ENCODE results near the gene DGKG. TPM values are rescaled to one million over a fixed set of nuclear protein-coding genes. Genes with fewer than 3 reads are reported as not detected.

Gene DGKG
- total and polyA plus RNA-seq, 2 donors (not counting 1 experiment from before 2014, with no cell fraction given), result 0.67 to 10.9 TPM

DNA sequence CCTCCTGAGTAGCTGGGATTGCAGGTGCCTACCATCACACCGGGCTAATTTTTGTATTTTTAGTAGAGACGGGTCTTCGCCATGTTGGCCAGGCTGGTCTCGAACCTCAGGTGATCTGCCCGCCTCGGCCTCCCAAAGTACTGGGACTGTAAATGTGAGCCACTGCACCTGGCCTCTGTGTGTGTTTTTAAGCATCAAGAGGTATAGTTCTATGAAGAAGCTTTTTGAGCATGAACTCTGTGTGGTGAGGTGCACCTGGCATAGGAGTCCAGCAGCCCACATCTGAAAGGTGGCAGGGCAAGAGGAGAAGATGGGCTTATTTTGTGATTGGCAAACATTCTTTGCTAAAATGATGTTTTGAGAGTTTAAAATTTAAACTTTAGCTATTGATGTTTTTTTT, 118.0 kb downstream of the DGKG start:
- no peak overlapping the region for H3K4me3 ChIP-seq (ENCODE audit: control extremely low read depth in 1 of 5, extremely low read depth in 1 of 5, insufficient read depth in 1 of 5, low read depth in 2 of 5, low read length in 4 of 5)
- H3K4me2 ChIP-seq (replicated peaks; ENCODE audit: low read depth, low read length, poor library complexity, severe bottlenecking), result no peak overlapping the region
- no peaks in the 10 kb centered on the region for H4K20me1 ChIP-seq (ENCODE audit: control insufficient read depth, insufficient read depth, low read length, poor library complexity, severe bottlenecking)
- H3K27me3 Mint-ChIP-seq, result no peaks in the 10 kb centered on the region
- H3K27ac Mint-ChIP-seq, result no peak overlapping the region
- H3K9me3 Mint-ChIP-seq (ENCODE audit: insufficient read depth), result no peaks in the 10 kb centered on the region
- peaks cover 18% of the 10 kb centered on the region for H3K4me1 Mint-ChIP-seq
- H3K4me1 ChIP-seq (ENCODE audit: control insufficient read depth in 2 of 2, insufficient read depth in 2 of 2, low read length in 2 of 2), result peaks cover 0 to 22% of the 10 kb centered on the region in 2 donors
- 100% methylated on average over 6 of the region's 6 CpGs for whole genome bisulfite sequencing (ENCODE audit: insufficient coverage)
- TF ChIP-seq, protein P1, sequence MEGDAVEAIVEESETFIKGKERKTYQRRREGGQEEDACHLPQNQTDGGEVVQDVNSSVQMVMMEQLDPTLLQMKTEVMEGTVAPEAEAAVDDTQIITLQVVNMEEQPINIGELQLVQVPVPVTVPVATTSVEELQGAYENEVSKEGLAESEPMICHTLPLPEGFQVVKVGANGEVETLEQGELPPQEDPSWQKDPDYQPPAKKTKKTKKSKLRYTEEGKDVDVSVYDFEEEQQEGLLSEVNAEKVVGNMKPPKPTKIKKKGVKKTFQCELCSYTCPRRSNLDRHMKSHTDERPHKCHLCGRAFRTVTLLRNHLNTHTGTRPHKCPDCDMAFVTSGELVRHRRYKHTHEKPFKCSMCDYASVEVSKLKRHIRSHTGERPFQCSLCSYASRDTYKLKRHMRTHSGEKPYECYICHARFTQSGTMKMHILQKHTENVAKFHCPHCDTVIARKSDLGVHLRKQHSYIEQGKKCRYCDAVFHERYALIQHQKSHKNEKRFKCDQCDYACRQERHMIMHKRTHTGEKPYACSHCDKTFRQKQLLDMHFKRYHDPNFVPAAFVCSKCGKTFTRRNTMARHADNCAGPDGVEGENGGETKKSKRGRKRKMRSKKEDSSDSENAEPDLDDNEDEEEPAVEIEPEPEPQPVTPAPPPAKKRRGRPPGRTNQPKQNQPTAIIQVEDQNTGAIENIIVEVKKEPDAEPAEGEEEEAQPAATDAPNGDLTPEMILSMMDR (IDR thresholded peaks at IDR 0.05), result no peak
- TF ChIP-seq EZH2 (IDR thresholded peaks at IDR 0.05; ENCODE audit: borderline replicate concordance, insufficient read depth, low read depth, low read length, poor library complexity, severe bottlenecking), result no peak
- ChIA-PET POLR2A (interaction anchor here (0.6 to 0.7 kb wide), 4 partner anchors 10 to 295 kb away, joined by 3 to 5 read pairs (median 4); no protein-coding TSS in a partner anchor), CTCF (interaction anchor here (1.2 to 8.6 kb wide), 5 partner anchors 9 to 373 kb away, joined by 3 to 74 read pairs (median 10); no protein-coding TSS in a partner anchor)
- no peaks in the 10 kb centered on the region for H3K36me3 ChIP-seq (replicated peaks in 1 of 2; ENCODE audit: control extremely low read depth in 1 of 2, control insufficient read depth in 1 of 2, extremely low read depth in 1 of 2, insufficient read depth in 2 of 2, low read length in 1 of 2)
- no peak overlapping the region for H3K4me3 Mint-ChIP-seq
- no peak for DNase-seq
- intact Hi-C loops (cut with micrococcal nuclease), result no loop called here
- no peak overlapping the region for H3K27ac ChIP-seq (ENCODE audit: low read length in 2 of 2)
- peaks cover 0 to 3% (median 0%) of the 10 kb centered on the region in 4 experiments for H3K27me3 ChIP-seq (replicated peaks in 1 of 4; ENCODE audit: control extremely low read depth in 1 of 4, control insufficient read depth in 3 of 4, insufficient read depth in 4 of 4, low read length in 3 of 4)
- no peaks in the 10 kb centered on the region for H3K9me3 ChIP-seq (ENCODE audit: control extremely low read depth in 1 of 3, control insufficient read depth in 2 of 3, insufficient read depth in 1 of 3, low read length in 2 of 3)
- H3K79me2 ChIP-seq (ENCODE audit: control insufficient read depth, insufficient read depth, low read length), result no peaks in the 10 kb centered on the region
- no peak for ATAC-seq (ENCODE audit: low read depth)
- no peak overlapping the region for H3K9ac ChIP-seq (ENCODE audit: low read length)
- no peak overlapping the region for H2AFZ ChIP-seq (ENCODE audit: insufficient read depth, low read depth, low read length, poor library complexity, severe bottlenecking)

DNA sequence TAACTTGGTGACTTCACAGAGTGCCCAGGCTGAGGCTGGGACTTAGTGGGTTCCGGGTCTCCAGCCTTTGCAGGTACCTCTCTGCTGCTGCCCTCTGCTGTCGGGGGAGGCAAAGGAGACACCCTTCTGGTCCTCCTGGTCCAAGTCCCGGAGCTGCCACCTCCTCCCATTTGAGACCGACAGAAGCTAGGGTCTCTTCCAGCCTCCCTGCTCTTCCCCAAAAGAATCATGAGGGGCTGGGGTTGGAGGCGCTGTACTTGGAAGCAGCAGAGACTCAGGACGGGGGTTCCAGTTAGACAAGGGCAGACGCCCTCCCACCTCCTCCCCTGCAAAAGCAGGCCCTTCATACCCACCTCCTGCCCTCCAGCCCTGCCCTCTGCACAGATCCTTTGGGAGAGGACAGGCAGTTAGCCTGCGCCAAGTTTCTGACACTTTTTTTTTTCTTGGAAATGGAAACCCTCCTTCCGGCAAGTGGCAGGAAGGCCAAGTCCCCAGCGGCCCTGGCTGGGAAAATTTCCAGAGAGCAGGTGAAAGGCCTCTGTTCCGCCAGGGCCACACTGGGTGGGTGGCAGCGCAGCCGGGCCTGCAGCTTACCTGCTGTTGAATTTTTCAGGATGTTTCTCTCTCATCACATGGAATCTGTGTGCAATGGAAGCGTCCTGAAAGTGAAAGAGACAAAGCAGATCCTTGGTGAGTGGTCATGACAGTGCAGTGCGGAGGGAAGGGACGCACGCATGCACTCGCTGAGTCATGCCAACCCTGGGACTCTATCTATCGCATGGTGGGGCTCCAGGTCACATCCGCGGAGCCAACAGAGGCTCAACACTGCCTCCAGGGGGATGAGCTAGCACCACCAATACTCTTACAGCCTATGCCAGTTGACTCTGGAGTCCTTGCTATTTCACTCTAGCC, 119.9 kb downstream of the DGKG start:
- 32% methylated on average over 17 of the region's 21 CpGs for WGBS (ENCODE audit: insufficient coverage)
- peaks cover 11% of the 10 kb centered on the region for H3K4me1 Mint-ChIP-seq
- H3K9ac ChIP-seq (ENCODE audit: low read length), result no peak overlapping the region
- H3K36me3 ChIP-seq (replicated peaks in 1 of 2; ENCODE audit: control extremely low read depth in 1 of 2, control insufficient read depth in 1 of 2, extremely low read depth in 1 of 2, insufficient read depth in 2 of 2, low read length in 1 of 2), result no peaks in the 10 kb centered on the region
- H3K4me1 ChIP-seq (ENCODE audit: control insufficient read depth in 2 of 2, insufficient read depth in 2 of 2, low read length in 2 of 2), result peaks cover 0 to 14% of the 10 kb centered on the region in 2 donors
- ChIA-PET POLR2A (no interaction called here), CTCF (interaction anchor here (0.6 to 8.6 kb wide), 17 partner anchors 9 to 374 kb away, joined by 3 to 74 read pairs (median 4); no protein-coding TSS in a partner anchor)
- H3K27me3 Mint-ChIP-seq, result no peaks in the 10 kb centered on the region
- H2AFZ ChIP-seq (ENCODE audit: insufficient read depth, low read depth, low read length, poor library complexity, severe bottlenecking), result peak overlapping the region; percentile 30
- peak overlapping the region; percentile 31 for H3K4me2 ChIP-seq (replicated peaks; ENCODE audit: low read depth, low read length, poor library complexity, severe bottlenecking)
- H3K79me2 ChIP-seq (ENCODE audit: control insufficient read depth, insufficient read depth, low read length), result no peaks in the 10 kb centered on the region
- no peaks in the 10 kb centered on the region for H3K27me3 ChIP-seq (replicated peaks in 1 of 4; ENCODE audit: control extremely low read depth in 1 of 4, control insufficient read depth in 3 of 4, insufficient read depth in 4 of 4, low read length in 3 of 4)
- no peaks in the 10 kb centered on the region for H4K20me1 ChIP-seq (ENCODE audit: control insufficient read depth, insufficient read depth, low read length, poor library complexity, severe bottlenecking)
- no peaks in the 10 kb centered on the region for H3K9me3 Mint-ChIP-seq (ENCODE audit: insufficient read depth)
- H3K9me3 ChIP-seq (ENCODE audit: control extremely low read depth in 1 of 3, control insufficient read depth in 2 of 3, insufficient read depth in 1 of 3, low read length in 2 of 3), result no peaks in the 10 kb centered on the region
- intact Hi-C loops (cut with micrococcal nuclease), result loop anchor here (1.0 kb wide), 1 partner anchor 265 kb away; no protein-coding TSS in a partner anchor
- ATAC-seq (ENCODE audit: low read depth) (peak; percentile 69), DNase-seq (peak; percentile 70)
- no peak overlapping the region for H3K27ac ChIP-seq (ENCODE audit: low read length in 2 of 2)
- TF ChIP-seq EZH2 (IDR thresholded peaks at IDR 0.05; ENCODE audit: borderline replicate concordance, insufficient read depth, low read depth, low read length, poor library complexity, severe bottlenecking), result no peak
- TF ChIP-seq, protein P1 (IDR thresholded peaks at IDR 0.05), result peak; percentile 53
- no peak overlapping the region for H3K4me3 Mint-ChIP-seq
- H3K27ac Mint-ChIP-seq, result no peak overlapping the region
- H3K4me3 ChIP-seq (ENCODE audit: control extremely low read depth in 1 of 5, extremely low read depth in 1 of 5, insufficient read depth in 1 of 5, low read depth in 2 of 5, low read length in 4 of 5), result no peak overlapping the region

Data from B cell (primary cell).